Trophoblast cell (in vitro differentiated cells and primary cell): Measurements from ENCODE around the gene AKAP6.
"Not testable (repeated sequence)": the region's sequence is repeated elsewhere in the genome, so short reads cannot be mapped to it uniquely, and the experiment has no call there.

ENCODE experiments used
- DNase-seq, 2 donors: peaks; one replicate each; pipeline ENCODE4 v3.0.0-alpha.2; 2016
- H2AFZ ChIP-seq: 2 replicates; pipeline ENCODE4 v1.6.1; 2013; ENCODE audit warnings: low read length, moderate library complexity, mild to moderate bottlenecking; ENCODE audit not compliant: insufficient read depth, poor library complexity
- H2AK5ac ChIP-seq: 2 replicates; pipeline ENCODE4 v1.6.1; 2013; ENCODE audit warnings: mild to moderate bottlenecking, low read length
- H2BK120ac ChIP-seq: 2 replicates; pipeline ENCODE4 v1.6.1; 2013; ENCODE audit warnings: low read length, mild to moderate bottlenecking, moderate library complexity; ENCODE audit not compliant: insufficient read depth, poor library complexity
- H2BK12ac ChIP-seq: 2 replicates; pipeline ENCODE4 v1.6.1; 2013; ENCODE audit warnings: mild to moderate bottlenecking, low read length, moderate library complexity
- H2BK5ac ChIP-seq: 2 replicates; pipeline ENCODE4 v1.6.1; 2013; ENCODE audit warnings: low read length, low read depth, moderate library complexity, mild to moderate bottlenecking; ENCODE audit not compliant: poor library complexity
- H3K14ac ChIP-seq: 2 replicates; pipeline ENCODE4 v1.6.1; 2013; ENCODE audit warnings: mild to moderate bottlenecking, low read length
- H3K18ac ChIP-seq: 2 replicates; pipeline ENCODE4 v1.6.1; 2013; ENCODE audit warnings: mild to moderate bottlenecking, low read length
- H3K23ac ChIP-seq: 2 replicates; pipeline ENCODE4 v1.6.1; 2013; ENCODE audit warnings: low read length
- H3K27ac ChIP-seq: 2 replicates; pipeline ENCODE4 v1.5.1; 2013; ENCODE audit warnings: low read depth, mild to moderate bottlenecking, inconsistent platforms, low read length, moderate library complexity
- H3K27me3 ChIP-seq: 2 replicates; pipeline ENCODE4 v1.6.1; 2013; ENCODE audit warnings: inconsistent platforms, mild to moderate bottlenecking, low read length, moderate library complexity; ENCODE audit not compliant: insufficient read depth
- H3K36me3 ChIP-seq, 2 experiments: 1 replicate in 1 of 2; 2 replicates in 1 of 2; pipeline ENCODE4 v1.6.1; 2013; ENCODE audit warnings: low read length in 2 of 2, mild to moderate bottlenecking in 2 of 2, moderate library complexity in 1 of 2; ENCODE audit not compliant: insufficient read depth in 2 of 2, control insufficient read depth in 1 of 2
- H3K4ac ChIP-seq: 2 replicates; pipeline ENCODE4 v1.6.1; 2013; ENCODE audit warnings: low read depth, mild to moderate bottlenecking, low read length, moderate library complexity
- H3K4me1 ChIP-seq, 2 experiments: 1 replicate in 1 of 2; 2 replicates in 1 of 2; pipeline ENCODE4 v1.6.1; 2013; ENCODE audit warnings: low read length in 2 of 2, mild to moderate bottlenecking in 2 of 2, moderate library complexity in 1 of 2; ENCODE audit not compliant: insufficient read depth in 2 of 2, control insufficient read depth in 1 of 2
- H3K4me2 ChIP-seq: 2 replicates; pipeline ENCODE4 v1.6.1; 2013; ENCODE audit warnings: inconsistent platforms, mild to moderate bottlenecking, low read length, moderate library complexity
- H3K4me3 ChIP-seq: 2 replicates; pipeline ENCODE4 v1.5.1; 2013; ENCODE audit warnings: mild to moderate bottlenecking, low read depth, low read length, inconsistent platforms
- H3K79me1 ChIP-seq: one replicate; pipeline ENCODE4 v1.6.1; 2013; ENCODE audit warnings: low read length
- H3K79me2 ChIP-seq: 2 replicates; pipeline ENCODE4 v1.6.1; 2013; ENCODE audit warnings: low read length, mild to moderate bottlenecking; ENCODE audit not compliant: control insufficient read depth, insufficient read depth, poor library complexity
- H3K9ac ChIP-seq: 2 replicates; pipeline ENCODE4 v1.6.1; 2013; ENCODE audit warnings: mild to moderate bottlenecking, low read length
- H3K9me3 ChIP-seq: 2 replicates; pipeline ENCODE4 v1.6.1; 2013; ENCODE audit warnings: low read depth, mild to moderate bottlenecking, control low read depth, inconsistent platforms, low read length; ENCODE audit not compliant: insufficient read depth
- H4K12ac ChIP-seq: 2 replicates; pipeline ENCODE4 v1.6.1; 2013; ENCODE audit warnings: low read depth, mild to moderate bottlenecking, low read length, moderate library complexity
- H4K8ac ChIP-seq: 2 replicates; pipeline ENCODE4 v1.6.1; 2013; ENCODE audit warnings: low read depth, mild to moderate bottlenecking, low read length, moderate library complexity
- H4K91ac ChIP-seq: one replicate; pipeline ENCODE4 v1.6.1; 2013; ENCODE audit warnings: low read depth, mild to moderate bottlenecking, low read length, moderate library complexity
- WGBS: extraction: QIAGEN DNeasy Blood & Tissue Kit; methylation state at CpG from one replicate; pipeline ENCODE4 v1.1.7; 2013; ENCODE audit warnings: missing lambda C conversion rate; ENCODE audit not compliant: insufficient read length, insufficient coverage; ENCODE audit errors: extremely low coverage; 5-methylcytosine and 5-hydroxymethylcytosine counted together

AKAP6 gene

GRCh38 chr14:32387295-32387694 is 58.2 kb downstream of the AKAP6 start:
- not testable (repeated sequence) for H3K79me2 ChIP-seq, H3K9me3 ChIP-seq, H3K23ac ChIP-seq, H2AFZ ChIP-seq, H3K18ac ChIP-seq, H3K36me3 ChIP-seq, H3K79me1 ChIP-seq, H2BK5ac ChIP-seq, H3K4me3 ChIP-seq, H3K9ac ChIP-seq, H3K14ac ChIP-seq, H4K8ac ChIP-seq, H3K4me1 ChIP-seq, H4K91ac ChIP-seq, H4K12ac ChIP-seq, H3K27me3 ChIP-seq, H2BK120ac ChIP-seq, H3K27ac ChIP-seq, H2BK12ac ChIP-seq, H3K4ac ChIP-seq, H3K4me2 ChIP-seq, DNase-seq, H2AK5ac ChIP-seq
- no CpG with 5 or more reads among the region's 2 CpGs for WGBS

GRCh38 chr14:32393119-32393518 is 64.0 kb downstream of the AKAP6 start:
- H3K27me3 ChIP-seq, result no peaks in the 10 kb centered on the region
- no peaks in the 10 kb centered on the region for H3K9me3 ChIP-seq
- no peak overlapping the region for H3K23ac ChIP-seq
- H2AK5ac ChIP-seq, result no peak overlapping the region
- H4K91ac ChIP-seq, result no peak overlapping the region
- H3K27ac ChIP-seq, result no peak overlapping the region
- H3K4me2 ChIP-seq, result no peak overlapping the region
- no peak for DNase-seq
- H4K12ac ChIP-seq, result no peak overlapping the region
- H2BK5ac ChIP-seq, result no peak overlapping the region
- no peak overlapping the region for H2BK120ac ChIP-seq
- no peaks in the 10 kb centered on the region for H3K79me2 ChIP-seq
- no peak overlapping the region for H2AFZ ChIP-seq
- H3K14ac ChIP-seq, result no peak overlapping the region
- H3K36me3 ChIP-seq, result no peaks in the 10 kb centered on the region
- H3K4ac ChIP-seq, result no peak overlapping the region
- no peak overlapping the region for H4K8ac ChIP-seq
- H3K79me1 ChIP-seq, result peaks cover 2% of the 10 kb centered on the region
- H3K18ac ChIP-seq, result no peak overlapping the region
- peaks cover 0 to 1% of the 10 kb centered on the region in 2 experiments for H3K4me1 ChIP-seq
- H3K9ac ChIP-seq, result no peak overlapping the region
- no peak overlapping the region for H3K4me3 ChIP-seq
- WGBS, result no CpG with 5 or more reads among the region's 1 CpG
- no peak overlapping the region for H2BK12ac ChIP-seq

- no peak overlapping the region for H3K18ac ChIP-seq
- no peak overlapping the region for H3K9ac ChIP-seq
- H3K36me3 ChIP-seq, result no peaks in the 10 kb centered on the region
- H3K79me2 ChIP-seq, result no peaks in the 10 kb centered on the region
- no peak overlapping the region for H2BK120ac ChIP-seq
- DNase-seq, result no peak
- no peak overlapping the region for H3K4me3 ChIP-seq
- H3K27ac ChIP-seq, result no peak overlapping the region
- H2BK12ac ChIP-seq, result no peak overlapping the region
- H2AK5ac ChIP-seq, result no peak overlapping the region
- H3K27me3 ChIP-seq, result no peaks in the 10 kb centered on the region
- no peak overlapping the region for H4K12ac ChIP-seq
- no peak overlapping the region for H3K4ac ChIP-seq
- H3K9me3 ChIP-seq, result no peaks in the 10 kb centered on the region
- no CpG with 5 or more reads among the region's 1 CpG for WGBS
- H3K4me1 ChIP-seq, result peaks cover 0 to 2% of the 10 kb centered on the region in 2 experiments
- H3K23ac ChIP-seq, result no peak overlapping the region
- no peak overlapping the region for H3K14ac ChIP-seq
- no peak overlapping the region for H3K4me2 ChIP-seq
- no peak overlapping the region for H2AFZ ChIP-seq
- no peak overlapping the region for H2BK5ac ChIP-seq
- no peak overlapping the region for H4K91ac ChIP-seq
- H4K8ac ChIP-seq, result no peak overlapping the region
- H3K79me1 ChIP-seq, result peaks cover 3% of the 10 kb centered on the region
Observed at GRCh38 chr14:32394038-32394437, 64.9 kb downstream of the AKAP6 start.

- Histone ChIP-seq H2BK5ac (no peak overlapping the region), H3K27me3 (no peaks in the 10 kb centered on the region), H3K79me2 (no peaks in the 10 kb centered on the region), H2BK12ac (no peak overlapping the region), H2AK5ac (no peak overlapping the region), H3K9ac (no peak overlapping the region), H2AFZ (no peak overlapping the region), H2BK120ac (no peak overlapping the region), H3K4me1 (peaks cover 0 to 2% of the 10 kb centered on the region in 2 experiments), H3K4me2 (no peak overlapping the region), H4K8ac (no peak overlapping the region), H3K36me3 (no peaks in the 10 kb centered on the region), H3K79me1 (peaks cover 3% of the 10 kb centered on the region), H3K4me3 (no peak overlapping the region), H3K4ac (no peak overlapping the region), H4K91ac (no peak overlapping the region), H3K14ac (no peak overlapping the region), H3K23ac (no peak overlapping the region), H3K27ac (no peak overlapping the region), H3K9me3 (no peaks in the 10 kb centered on the region), H4K12ac (no peak overlapping the region), H3K18ac (no peak overlapping the region)
- no peak for DNase-seq
Observed at GRCh38 chr14:32396885-32397284, 67.8 kb downstream of the AKAP6 start.
